IgD-negative memory B cell (primary cell): ENCODE results near the gene OR52D1. TPM values are rescaled to one million over a fixed set of nuclear protein-coding genes. Genes with fewer than 3 reads are reported as not detected.

Experiments
- H3K27ac Mint-ChIP-seq, 3 donors: one replicate each; pipeline ENCODE4 v1.8.0; 2020 to 2022; ENCODE audit warnings: mild to moderate bottlenecking in 3 of 3, mixed read lengths in 3 of 3, moderate library complexity in 1 of 3
- H3K27me3 Mint-ChIP-seq: one replicate; pipeline ENCODE4 v1.8.0; 2021; ENCODE audit warnings: mixed read lengths
- H3K36me3 Mint-ChIP-seq: one replicate; pipeline ENCODE4 v1.8.0; 2020; ENCODE audit warnings: mild to moderate bottlenecking, mixed read lengths
- H3K4me1 Mint-ChIP-seq, 3 donors: one replicate each; pipeline ENCODE4 v1.8.0; 2020 to 2022; ENCODE audit warnings: mixed read lengths in 3 of 3, mild to moderate bottlenecking in 1 of 3
- H3K4me3 Mint-ChIP-seq, 4 donors: one replicate each; pipeline ENCODE4 v1.8.0; 2020 to 2022; ENCODE audit warnings: mild to moderate bottlenecking in 4 of 4, mixed read lengths in 4 of 4, moderate library complexity in 3 of 4
- H3K9me3 Mint-ChIP-seq, 3 donors: one replicate each; pipeline ENCODE4 v1.8.0; 2020 to 2021; ENCODE audit warnings: mixed read lengths in 3 of 3, mild to moderate bottlenecking in 1 of 3
- polyA plus RNA-seq: library from polyadenylated mRNA; unstranded; fragments of 300-500 nt; fragmentation: Illumina TruSeq; gene quantifications from one replicate; pipeline ENCODE4 v1.2.3, GENCODE V29; 2021

Gene OR52D1
- polyA plus RNA-seq = not detected

GRCh38 chr11:5488385-5488784 lies at the start of gene OR52D1:
TSS of gene OR52D1 (plus strand) at chr11:5488685. CDS start at chr11:5488707, 22 bp downstream.
- Mint-ChIP-seq H3K4me3 (no peak within 1 kb of the TSS), H3K27me3 (peaks cover 4% of the 10 kb centered on the region), H3K9me3 (no peaks in the 10 kb centered on the region), H3K36me3 (peaks cover 3% of the 10 kb centered on the region), H3K4me1 (no peaks in the 10 kb centered on the region), H3K27ac (no peak within 1 kb of the TSS)

GRCh38 chr11:5441414-5441813 lies 47.1 kb upstream of the OR52D1 start, which contains the start of gene OR51I1:
TSS of gene OR51I1 (minus strand) at chr11:5441514. CDS start at chr11:5441514, 0 bp downstream.
- no peak within 1 kb of the TSS for H3K4me3 Mint-ChIP-seq
- H3K4me1 Mint-ChIP-seq = no peaks in the 10 kb centered on the region
- no peaks in the 10 kb centered on the region for H3K9me3 Mint-ChIP-seq
- no peak within 1 kb of the TSS for H3K27ac Mint-ChIP-seq
- no peaks in the 10 kb centered on the region for H3K36me3 Mint-ChIP-seq
- no peaks in the 10 kb centered on the region for H3K27me3 Mint-ChIP-seq

GRCh38 chr11:5443835-5444393 lies 44.6 kb upstream of the OR52D1 start:
- Mint-ChIP-seq H3K4me3 (no peak overlapping the region), H3K36me3 (no peaks in the 10 kb centered on the region), H3K27me3 (no peaks in the 10 kb centered on the region), H3K9me3 (no peaks in the 10 kb centered on the region), H3K4me1 (no peaks in the 10 kb centered on the region), H3K27ac (no peak overlapping the region)

GRCh38 chr11:5449023-5449422 lies 39.5 kb upstream of the OR52D1 start, which contains the start of gene OR51I2:
TSS of gene OR51I2 (plus strand) at chr11:5449323. CDS start at chr11:5453489, 4,166 bp downstream.
- Mint-ChIP-seq H3K4me1 (no peaks in the 10 kb centered on the region), H3K27ac (no peak within 1 kb of the TSS), H3K9me3 (no peaks in the 10 kb centered on the region), H3K36me3 (no peaks in the 10 kb centered on the region), H3K4me3 (no peak within 1 kb of the TSS), H3K27me3 (peaks cover 1% of the 10 kb centered on the region)

- H3K4me1 Mint-ChIP-seq = no peaks in the 10 kb centered on the region
- H3K27ac Mint-ChIP-seq = no peak overlapping the region
- peaks cover 1% of the 10 kb centered on the region for H3K27me3 Mint-ChIP-seq
- H3K4me3 Mint-ChIP-seq = no peak overlapping the region
- no peaks in the 10 kb centered on the region for H3K36me3 Mint-ChIP-seq
- H3K9me3 Mint-ChIP-seq = no peaks in the 10 kb centered on the region
Measured at GRCh38 chr11:5449432-5449831, 39.1 kb upstream of the OR52D1 start.

GRCh38 chr11:5460983-5461621 lies 27.4 kb upstream of the OR52D1 start:
- Mint-ChIP-seq H3K4me1 (no peaks in the 10 kb centered on the region), H3K4me3 (no peak overlapping the region), H3K9me3 (peaks cover 0 to 6% (median 0%) of the 10 kb centered on the region in 3 donors), H3K27me3 (peaks cover 3% of the 10 kb centered on the region), H3K36me3 (peaks cover 2% of the 10 kb centered on the region), H3K27ac (no peak overlapping the region)

- Mint-ChIP-seq H3K4me3 (no peak overlapping the region), H3K4me1 (peaks cover 0 to 4% (median 0%) of the 10 kb centered on the region in 3 donors), H3K36me3 (peaks cover 3% of the 10 kb centered on the region), H3K27ac (no peak overlapping the region), H3K9me3 (peaks cover 0 to 2% (median 0%) of the 10 kb centered on the region in 3 donors), H3K27me3 (peaks cover 3% of the 10 kb centered on the region)
Measured at GRCh38 chr11:5467527-5467926, 21.0 kb upstream of the OR52D1 start.

- H3K27ac Mint-ChIP-seq = no peak overlapping the region
- H3K27me3 Mint-ChIP-seq = peaks cover 9% of the 10 kb centered on the region
- peaks cover 0 to 1% (median 0%) of the 10 kb centered on the region in 3 donors for H3K4me1 Mint-ChIP-seq
- no peaks in the 10 kb centered on the region for H3K9me3 Mint-ChIP-seq
- H3K36me3 Mint-ChIP-seq = no peaks in the 10 kb centered on the region
- no peak overlapping the region for H3K4me3 Mint-ChIP-seq
Measured at GRCh38 chr11:5473921-5474320, 14.6 kb upstream of the OR52D1 start.

GRCh38 chr11:5476186-5476819 lies 12.2 kb upstream of the OR52D1 start:
- Mint-ChIP-seq H3K27me3 (peaks cover 8% of the 10 kb centered on the region), H3K4me3 (no peak overlapping the region), H3K9me3 (no peaks in the 10 kb centered on the region), H3K27ac (no peak overlapping the region), H3K4me1 (no peaks in the 10 kb centered on the region), H3K36me3 (no peaks in the 10 kb centered on the region)

GRCh38 chr11:5486003-5486402 lies 2.5 kb upstream of the OR52D1 start:
- Mint-ChIP-seq H3K36me3 (peaks cover 3% of the 10 kb centered on the region), H3K4me1 (no peaks in the 10 kb centered on the region), H3K9me3 (no peaks in the 10 kb centered on the region), H3K27ac (no peak overlapping the region), H3K27me3 (peaks cover 4% of the 10 kb centered on the region), H3K4me3 (no peak overlapping the region)

GRCh38 chr11:5486421-5486820 lies 2.1 kb upstream of the OR52D1 start:
- no peaks in the 10 kb centered on the region for H3K9me3 Mint-ChIP-seq
- no peak overlapping the region for H3K27ac Mint-ChIP-seq
- H3K27me3 Mint-ChIP-seq = peaks cover 4% of the 10 kb centered on the region
- no peaks in the 10 kb centered on the region for H3K4me1 Mint-ChIP-seq
- H3K4me3 Mint-ChIP-seq = no peak overlapping the region
- peaks cover 3% of the 10 kb centered on the region for H3K36me3 Mint-ChIP-seq

- H3K27me3 Mint-ChIP-seq = peaks cover 2% of the 10 kb centered on the region
- H3K36me3 Mint-ChIP-seq = peaks cover under 1% of the 10 kb centered on the region
- H3K4me1 Mint-ChIP-seq = no peaks in the 10 kb centered on the region
- no peak overlapping the region for H3K27ac Mint-ChIP-seq
- H3K4me3 Mint-ChIP-seq = no peak overlapping the region
- H3K9me3 Mint-ChIP-seq = no peaks in the 10 kb centered on the region
Measured at GRCh38 chr11:5488798-5489399, 414 bp downstream of the OR52D1 start.

- Mint-ChIP-seq H3K4me3 (no peak overlapping the region), H3K27ac (no peak overlapping the region), H3K27me3 (peaks cover 2% of the 10 kb centered on the region), H3K4me1 (no peaks in the 10 kb centered on the region), H3K9me3 (no peaks in the 10 kb centered on the region), H3K36me3 (no peaks in the 10 kb centered on the region)
Measured at GRCh38 chr11:5489576-5490357, 1.3 kb downstream of the OR52D1 start.

GRCh38 chr11:5499671-5500070 lies 11.2 kb downstream of the OR52D1 start:
- H3K27me3 Mint-ChIP-seq = peaks cover 1% of the 10 kb centered on the region
- no peaks in the 10 kb centered on the region for H3K36me3 Mint-ChIP-seq
- no peaks in the 10 kb centered on the region for H3K4me1 Mint-ChIP-seq

GRCh38 chr11:5500393-5500801 lies 11.9 kb downstream of the OR52D1 start:
- Mint-ChIP-seq H3K4me1 (no peaks in the 10 kb centered on the region), H3K27me3 (peaks cover 1% of the 10 kb centered on the region), H3K36me3 (no peaks in the 10 kb centered on the region), H3K27ac (no peak overlapping the region), H3K4me3 (no peak overlapping the region), H3K9me3 (no peaks in the 10 kb centered on the region)

More at GRCh38 chr11:5499671-5500070, 11.2 kb downstream of the OR52D1 start:
- Mint-ChIP-seq H3K9me3 (no peaks in the 10 kb centered on the region), H3K27ac (no peak overlapping the region), H3K4me3 (no peak overlapping the region)
